GM18498 (cell line): ENCODE results near the gene FAT4.

Experiments
- ATAC-seq: cut with Tn5 transposase; IDR thresholded peaks from one replicate; pipeline ENCODE4 v1.9.1; 2021; ENCODE audit warnings: mild to moderate bottlenecking, moderate library complexity; ENCODE audit not compliant: unreplicated experiment

The FAT4 gene

GRCh38 chr4:125316791-125317524 is 2.2 kb downstream of the FAT4 start:
- no peak for ATAC-seq

GRCh38 chr4:125317525-125317877 is 2.7 kb downstream of the FAT4 start:
- ATAC-seq = no peak

- ATAC-seq = no peak
These were observed 4.6 kb downstream of the FAT4 start for GRCh38 chr4:125319311-125319710.

GRCh38 chr4:125321709-125322365 is 7.1 kb downstream of the FAT4 start:
- no peak for ATAC-seq

GRCh38 chr4:125322366-125322730 is 7.6 kb downstream of the FAT4 start:
- ATAC-seq = no peak

- ATAC-seq = no peak
These were observed 8.9 kb downstream of the FAT4 start for GRCh38 chr4:125323654-125324053.

- no peak for ATAC-seq
These were observed 11.0 kb downstream of the FAT4 start for GRCh38 chr4:125325733-125326132.

GRCh38 chr4:125331116-125331515 is 16.4 kb downstream of the FAT4 start:
- no peak for ATAC-seq

- ATAC-seq = no peak
These were observed 20.2 kb downstream of the FAT4 start for GRCh38 chr4:125334926-125335325.

GRCh38 chr4:125338814-125339213 is 24.1 kb downstream of the FAT4 start:
- ATAC-seq = no peak

- no peak for ATAC-seq
These were observed 29.4 kb downstream of the FAT4 start for GRCh38 chr4:125344198-125344597.

- ATAC-seq = no peak
These were observed 31.9 kb downstream of the FAT4 start for GRCh38 chr4:125346616-125347015.

GRCh38 chr4:125350470-125351135 is 35.8 kb downstream of the FAT4 start:
- ATAC-seq = no peak

GRCh38 chr4:125352521-125352920 is 37.8 kb downstream of the FAT4 start:
- no peak for ATAC-seq

GRCh38 chr4:125353131-125353530 is 38.4 kb downstream of the FAT4 start:
- ATAC-seq = no peak

GRCh38 chr4:125355791-125356190 is 41.0 kb downstream of the FAT4 start:
- no peak for ATAC-seq

- no peak for ATAC-seq
These were observed 42.9 kb downstream of the FAT4 start for GRCh38 chr4:125357675-125358074.

- ATAC-seq = no peak
These were observed 43.7 kb downstream of the FAT4 start for GRCh38 chr4:125358453-125358852.

- no peak for ATAC-seq
These were observed 44.6 kb downstream of the FAT4 start for GRCh38 chr4:125359363-125359762.

GRCh38 chr4:125359960-125360634 is 45.3 kb downstream of the FAT4 start:
- ATAC-seq = no peak

- ATAC-seq = no peak
These were observed 46.0 kb downstream of the FAT4 start for GRCh38 chr4:125360727-125361126.
